Upper lobe of left lung (tissue), 4 donors: ENCODE results near the gene ZNF101.
"Not testable (repeated sequence)": the region's sequence is repeated elsewhere in the genome, so short reads cannot be mapped to it uniquely, and the experiment has no call there.

ENCODE experiments used
- CTCF ChIP-seq, 6 experiments: fragments of 450-650 bp in 4 of 6; fragments of 200-600 bp in 2 of 6; sonication (generic) in 2 of 6; IDR thresholded peaks; one replicate each; pipeline ENCODE4 v1.5.1; 2016 to 2019; ENCODE audit warnings: antibody characterized with exemption in 6 of 6
- EP300 ChIP-seq, 4 donors: sonication (generic); formaldehyde crosslinking; IDR thresholded peaks; one replicate each; pipeline ENCODE4 v1.5.1; 2017; ENCODE audit warnings: antibody characterized with exemption in 4 of 4, control low read depth in 2 of 4
- POLR2A ChIP-seq, 4 donors: fragments of 450-650 bp; IDR thresholded peaks; one replicate each; pipeline ENCODE4 v1.5.1; 2016 to 2017; ENCODE audit warnings: antibody characterized with exemption in 4 of 4, mild to moderate bottlenecking in 2 of 4
- POLR2AphosphoS5 ChIP-seq, 2 donors: sonication (generic); formaldehyde crosslinking; IDR thresholded peaks; one replicate each; pipeline ENCODE4 v1.5.1; 2017; ENCODE audit warnings: antibody characterized with exemption in 2 of 2

DNA sequence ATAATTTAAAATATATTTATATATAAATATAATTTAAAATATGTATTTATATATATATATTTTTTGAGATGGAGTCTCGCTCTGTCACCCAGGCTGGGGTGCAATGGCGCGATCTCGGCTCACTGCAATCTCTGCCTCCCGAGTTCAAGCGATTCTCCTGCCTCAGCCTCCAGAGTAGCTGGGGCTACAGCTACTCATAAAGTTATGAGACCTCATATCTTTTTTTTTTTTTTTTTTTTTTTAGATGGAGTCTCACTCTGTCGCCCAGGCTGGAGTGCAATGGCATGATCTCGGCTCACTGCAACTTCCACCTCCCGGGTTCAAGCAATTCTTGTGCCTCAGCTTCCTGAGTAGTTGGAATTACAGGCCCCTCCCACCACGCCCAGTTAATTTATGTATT, 20.4 kb downstream of the ZNF101 start:
- TF ChIP-seq CTCF, POLR2A, EP300, POLR2AphosphoS5 (IDR thresholded peaks at IDR 0.05): not testable (repeated sequence)
